ENCODE results near the gene WDR70. TPM values are rescaled to one million over a fixed set of nuclear protein-coding genes. Genes with fewer than 3 reads are reported as not detected.
"Not testable (repeated sequence)": the region's sequence is repeated elsewhere in the genome, so short reads cannot be mapped to it uniquely, and the experiment has no call there.

WDR70 gene
- total RNA-seq, 1 donor from 2014 or later: 18.7 TPM

GRCh38 chr5:37606148-37606547 is 227.0 kb downstream of the WDR70 start:
- H3K27me3 ChIP-seq (ENCODE audit: low read depth): no peaks in the 10 kb centered on the region
- intact Hi-C loops (cut with micrococcal nuclease): no loop called here

GRCh38 chr5:37606632-37607248 is 227.6 kb downstream of the WDR70 start:
- Histone ChIP-seq H3K4me3 (no peak overlapping the region), H3K27ac (replicated peaks) (no peak overlapping the region), H3K4me1 (no peaks in the 10 kb centered on the region), H3K36me3 (peaks cover 22% of the 10 kb centered on the region), H3K27me3 (ENCODE audit: low read depth) (no peaks in the 10 kb centered on the region), H3K9me3 (replicated peaks) (peaks cover 5% of the 10 kb centered on the region)
- no peak for TF ChIP-seq CTCF (IDR thresholded peaks at IDR 0.05; ENCODE audit: borderline replicate concordance)
- DNase-seq: no peak
- intact Hi-C loops (cut with micrococcal nuclease): no loop called here

More at GRCh38 chr5:37606148-37606547, 227.0 kb downstream of the WDR70 start:
- Histone ChIP-seq H3K36me3 (peaks cover 24% of the 10 kb centered on the region), H3K9me3 (replicated peaks) (peaks cover 10% of the 10 kb centered on the region), H3K4me3 (no peak overlapping the region), H3K4me1 (no peaks in the 10 kb centered on the region), H3K27ac (replicated peaks) (no peak overlapping the region)
- DNase-seq: no peak
- no peak for TF ChIP-seq CTCF (IDR thresholded peaks at IDR 0.05; ENCODE audit: borderline replicate concordance)

- no peak for TF ChIP-seq CTCF (IDR thresholded peaks at IDR 0.05; ENCODE audit: borderline replicate concordance)
- Histone ChIP-seq H3K4me1 (no peaks in the 10 kb centered on the region), H3K4me3 (no peak overlapping the region), H3K9me3 (replicated peaks) (no peaks in the 10 kb centered on the region), H3K27ac (replicated peaks) (no peak overlapping the region), H3K27me3 (ENCODE audit: low read depth) (no peaks in the 10 kb centered on the region), H3K36me3 (no peaks in the 10 kb centered on the region)
- DNase-seq: no peak
- intact Hi-C loops (cut with micrococcal nuclease): no loop called here
Measured at GRCh38 chr5:37615184-37615583, 236.1 kb downstream of the WDR70 start.

GRCh38 chr5:37619353-37619752 is 240.2 kb downstream of the WDR70 start:
- Histone ChIP-seq H3K27me3 (ENCODE audit: low read depth) (no peaks in the 10 kb centered on the region), H3K4me1 (no peaks in the 10 kb centered on the region), H3K27ac (replicated peaks) (no peak overlapping the region), H3K4me3 (no peak overlapping the region), H3K36me3 (peaks cover 12% of the 10 kb centered on the region), H3K9me3 (replicated peaks) (no peaks in the 10 kb centered on the region)
- intact Hi-C loops (cut with micrococcal nuclease): no loop called here
- no peak for TF ChIP-seq CTCF (IDR thresholded peaks at IDR 0.05; ENCODE audit: borderline replicate concordance)
- no peak for DNase-seq

- not testable (repeated sequence) for H3K4me1 ChIP-seq
Measured at GRCh38 chr5:37622354-37622753, 243.2 kb downstream of the WDR70 start.

GRCh38 chr5:37626266-37626665 is 247.1 kb downstream of the WDR70 start:
- peaks cover 27% of the 10 kb centered on the region for H3K36me3 ChIP-seq
- H3K27me3 ChIP-seq (ENCODE audit: low read depth): no peaks in the 10 kb centered on the region
- intact Hi-C loops (cut with micrococcal nuclease): no loop called here
- H3K4me1 ChIP-seq: no peaks in the 10 kb centered on the region
- H3K4me3 ChIP-seq: no peak overlapping the region
- no peak for DNase-seq
- TF ChIP-seq CTCF (IDR thresholded peaks at IDR 0.05; ENCODE audit: borderline replicate concordance): no peak
- no peak overlapping the region for H3K27ac ChIP-seq (replicated peaks)
- H3K9me3 ChIP-seq (replicated peaks): peaks cover 41% of the 10 kb centered on the region

More at GRCh38 chr5:37622354-37622753, 243.2 kb downstream of the WDR70 start:
- intact Hi-C loops (cut with micrococcal nuclease); H3K4me3 ChIP-seq; H3K27me3 ChIP-seq (ENCODE audit: low read depth); H3K27ac ChIP-seq (replicated peaks); DNase-seq: not testable (repeated sequence)
- peaks cover 22% of the 10 kb centered on the region for H3K36me3 ChIP-seq
- H3K9me3 ChIP-seq (replicated peaks): peaks cover 17% of the 10 kb centered on the region

Data from left ventricle myocardium inferior (tissue), 1 donor.